Endothelial cell of umbilical vein (primary cell): ENCODE data around the gene MGST2. TPM values are rescaled to one million over a fixed set of nuclear protein-coding genes. Genes with fewer than 3 reads are reported as not detected.
"Not testable (repeated sequence)": the region's sequence is repeated elsewhere in the genome, so short reads cannot be mapped to it uniquely, and the experiment has no call there.

Source experiments
- BruUV-seq: library from RNA; stranded (reverse); fragments of 400-500 nt; replicated peaks from 2 replicates; lab custom pipeline; 2021; lab: Mats Ljungman, UMichigan
- CTCF ChIA-PET: fragments of 300-600, 350-600 bp; sonication (Branson Sonifier 250); formaldehyde crosslinking; loops from one replicate; lab custom pipeline; 2021; ENCODE audit warnings: antibody characterized with exemption, inconsistent platforms; lab: Charles Lee
- POLR2A ChIA-PET: fragments of 300-600, 350-600 bp; sonication (Branson Sonifier 250); formaldehyde crosslinking; loops from one replicate; lab custom pipeline; 2021; ENCODE audit warnings: antibody characterized with exemption, inconsistent platforms; lab: Charles Lee
- DNase-seq: peaks from one replicate; pipeline ENCODE4 v3.0.0-alpha.2; 2011; ENCODE audit warnings: low read depth, low spot score
- FAIRE-seq: peaks from 2 replicates; lab custom pipeline; 2011; peaks lifted over from hg19 to GRCh38; lab: Jason Lieb, UNC
- H2AFZ ChIP-seq: 2 replicates; pipeline ENCODE4 v1.6.0; 2012; ENCODE audit warnings: low read depth, low read length, control low read depth, inconsistent platforms
- H3K27ac ChIP-seq: 2 replicates; pipeline ENCODE4 v1.5.1; 2011; ENCODE audit warnings: low read depth, mild to moderate bottlenecking, control low read depth, low read length, moderate library complexity; ENCODE audit not compliant: insufficient read depth
- H3K27me3 ChIP-seq, 2 experiments: 2 replicates each; pipeline versions ENCODE4 v1.6.0 to v1.6.1; 2011; ENCODE audit warnings: low read length in 2 of 2, mixed read lengths in 1 of 2; ENCODE audit not compliant: control insufficient read depth in 2 of 2, insufficient read depth in 2 of 2
- H3K36me3 ChIP-seq, 2 experiments: 2 replicates in 1 of 2; 3 replicates in 1 of 2; pipeline ENCODE4 v1.5.1; 2011; ENCODE audit warnings: low read length in 2 of 2, mild to moderate bottlenecking in 1 of 2, moderate library complexity in 1 of 2; ENCODE audit not compliant: control insufficient read depth in 2 of 2, insufficient read depth in 2 of 2; ENCODE audit errors: extremely low read depth in 1 of 2
- H3K4me1 ChIP-seq: 3 replicates; pipeline ENCODE4 v1.5.1; 2011; ENCODE audit warnings: mild to moderate bottlenecking, low read length; ENCODE audit not compliant: control insufficient read depth, insufficient read depth; ENCODE audit errors: extremely low read depth
- H3K4me2 ChIP-seq: 2 replicates; pipeline ENCODE4 v1.6.1; 2011; ENCODE audit warnings: low read length, control low read depth, mixed read lengths; ENCODE audit not compliant: insufficient read depth
- H3K4me3 ChIP-seq, 3 experiments: fragments of 200-600 bp in 1 of 3; sonication (generic), shearing (Covaris generic) in 1 of 3; replicated peaks in 1 of 3; 2 replicates each; pipeline ENCODE4 v1.5.1; 2011 to 2016; ENCODE audit warnings: control low read depth in 3 of 3, low read length in 3 of 3, mild to moderate bottlenecking in 2 of 3, inconsistent platforms in 1 of 3, low read depth in 1 of 3, moderate library complexity in 1 of 3; ENCODE audit not compliant: insufficient read depth in 1 of 3
- H3K79me2 ChIP-seq: 2 replicates; pipeline ENCODE4 v1.6.0; 2012; ENCODE audit warnings: low read length, inconsistent platforms; ENCODE audit not compliant: control insufficient read depth, insufficient read depth
- H3K9ac ChIP-seq: replicated peaks from 2 replicates; pipeline ENCODE3; 2011; ENCODE audit warnings: low read length, control low read depth; ENCODE audit not compliant: insufficient read depth; ENCODE audit errors: extremely low read depth
- H3K9me1 ChIP-seq: replicated peaks from 3 replicates; pipeline ENCODE4 v1.6.0; 2011; ENCODE audit warnings: mild to moderate bottlenecking, low read length; ENCODE audit not compliant: control insufficient read depth, insufficient read depth; ENCODE audit errors: extremely low read depth
- H3K9me3 ChIP-seq: replicated peaks from 2 replicates; pipeline ENCODE4 v1.5.1; 2012; ENCODE audit warnings: low read length, inconsistent platforms; ENCODE audit not compliant: control insufficient read depth, insufficient read depth
- H4K20me1 ChIP-seq: replicated peaks from 2 replicates; pipeline ENCODE3; 2011; ENCODE audit warnings: mild to moderate bottlenecking, low read length; ENCODE audit not compliant: control insufficient read depth, insufficient read depth; ENCODE audit errors: extremely low read depth
- EZH2 ChIP-seq: IDR thresholded peaks from 2 replicates; pipeline ENCODE4 v1.6.1; 2012; ENCODE audit warnings: borderline replicate concordance, low read depth, mild to moderate bottlenecking, moderate library complexity, low read length, inconsistent platforms; ENCODE audit not compliant: severe bottlenecking
- FOS ChIP-seq: IDR thresholded peaks from 2 replicates; pipeline ENCODE4 v1.6.1; 2011; ENCODE audit warnings: mild to moderate bottlenecking, low read length, moderate library complexity, borderline replicate concordance; ENCODE audit not compliant: insufficient read depth
- GATA2 ChIP-seq: IDR thresholded peaks from 2 replicates; pipeline ENCODE4 v1.7.0; 2011; ENCODE audit warnings: low read depth, mild to moderate bottlenecking, moderate library complexity, mixed read lengths, low read length; ENCODE audit not compliant: insufficient read length, insufficient read depth
- JUN ChIP-seq: IDR thresholded peaks from 2 replicates; pipeline ENCODE4 v1.6.1; 2011; ENCODE audit warnings: borderline replicate concordance, low read depth; ENCODE audit not compliant: insufficient read length, insufficient read depth
- MYC ChIP-seq: IDR thresholded peaks from one replicate; pipeline ENCODE4 v1.6.1; 2011; ENCODE audit warnings: mild to moderate bottlenecking, low read depth, low read length
- POLR2A ChIP-seq: IDR thresholded peaks from 2 replicates; pipeline ENCODE4 v1.6.1; 2012; ENCODE audit warnings: low read depth, mild to moderate bottlenecking, control low read depth, low read length
- POLR2AphosphoS5 ChIP-seq: IDR thresholded peaks from 2 replicates; pipeline ENCODE4 v1.6.1; 2012; ENCODE audit warnings: low read depth, mild to moderate bottlenecking, control low read depth, low read length, moderate library complexity; ENCODE audit not compliant: insufficient read depth
- dilution Hi-C: fragments of 300-500 bp; cut with MboI; formaldehyde crosslinking; loops from one replicate; pipeline ENCODE4 v1.15.0; 2019; ENCODE audit warnings: low sequenced_read_pairs; ENCODE audit not compliant: extremely low pct_ligation_motif_present
- intact Hi-C: fragments of 100-400 bp; cut with micrococcal nuclease; formaldehyde crosslinking; loops from one replicate; pipeline ENCODE4 v1.10.0; 2022
- polyA plus RNA-seq, 4 experiments: library from polyadenylated mRNA; depleted of rRNA in 3 of 4; stranded (reverse) in 3 of 4; unstranded in 1 of 4; fragments of >200 nt; gene quantifications; 2 replicates each; pipeline versions ENCODE4 v1.2.1 to v1.2.3, GENCODE V29; 2011 to 2012; ENCODE audit warnings: missing spikeins in 1 of 4
- total RNA-seq: library from RNA; stranded (reverse); gene quantifications from 2 replicates; pipeline ENCODE4 v1.2.3, GENCODE V29; 2021
- TF ChIP-seq, protein P1 (sequence below): IDR thresholded peaks from 2 replicates; pipeline ENCODE4 v1.6.1; 2011; ENCODE audit not compliant: insufficient read depth, insufficient read length
- TF ChIP-seq, protein P2 (sequence below), 2 donors: IDR thresholded peaks; 1 replicate in 1 of 2; 2 replicates in 1 of 2; pipeline ENCODE4 v1.5.1; 2011; ENCODE audit warnings: low read length in 2 of 2, mild to moderate bottlenecking in 2 of 2, moderate library complexity in 2 of 2, control low read depth in 1 of 2, inconsistent platforms in 1 of 2, low read depth in 1 of 2; ENCODE audit not compliant: insufficient read depth in 1 of 2; ENCODE audit errors: extremely low read depth in 1 of 2

MGST2 gene
- total and polyA plus RNA-seq, 2 donors (not counting 3 experiments of a cell fraction or from before 2014, with no cell fraction given): 64.3 to 78.9 TPM

DNA sequence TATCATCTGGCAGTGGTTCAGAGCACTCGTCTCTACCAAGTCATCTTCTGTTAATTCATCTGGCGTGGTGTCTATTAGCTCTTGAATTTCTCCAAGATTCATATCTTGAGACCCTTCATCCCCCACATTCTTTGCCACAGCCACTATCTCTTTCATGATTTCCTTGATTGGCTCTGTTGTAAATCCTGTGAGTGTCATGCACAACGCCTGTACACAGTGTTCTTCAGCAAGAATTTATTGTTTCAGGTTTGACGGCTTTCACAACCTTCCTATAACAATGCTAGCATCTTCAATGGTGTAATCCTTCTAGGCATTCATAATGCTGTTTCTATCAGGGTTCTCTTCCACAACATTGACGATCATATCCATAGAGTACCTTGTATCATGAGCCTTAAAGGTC lies 30.9 kb downstream of the MGST2 start:
- H3K4me3 ChIP-seq: no peak overlapping the region
- ChIA-PET CTCF (interaction anchor here (1.2 kb wide), 1 partner anchor 9 kb away, joined by 4 read pairs; no protein-coding TSS in a partner anchor), POLR2A (no interaction called here)
- H3K27me3 ChIP-seq: no peaks in the 10 kb centered on the region
- no peaks in the 10 kb centered on the region for H3K36me3 ChIP-seq
- no peak overlapping the region for H3K4me2 ChIP-seq
- no peaks in the 10 kb centered on the region for H4K20me1 ChIP-seq
- H3K9me1 ChIP-seq: no peaks in the 10 kb centered on the region
- no peaks in the 10 kb centered on the region for H3K4me1 ChIP-seq
- TF ChIP-seq, protein P1, sequence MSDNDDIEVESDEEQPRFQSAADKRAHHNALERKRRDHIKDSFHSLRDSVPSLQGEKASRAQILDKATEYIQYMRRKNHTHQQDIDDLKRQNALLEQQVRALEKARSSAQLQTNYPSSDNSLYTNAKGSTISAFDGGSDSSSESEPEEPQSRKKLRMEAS: no peak
- TF ChIP-seq POLR2AphosphoS5 (no peak), JUN (no peak), EZH2 (no peak), MYC (no peak), FOS (no peak), GATA2 (no peak), POLR2A (no peak)
- TF ChIP-seq, protein P2, sequence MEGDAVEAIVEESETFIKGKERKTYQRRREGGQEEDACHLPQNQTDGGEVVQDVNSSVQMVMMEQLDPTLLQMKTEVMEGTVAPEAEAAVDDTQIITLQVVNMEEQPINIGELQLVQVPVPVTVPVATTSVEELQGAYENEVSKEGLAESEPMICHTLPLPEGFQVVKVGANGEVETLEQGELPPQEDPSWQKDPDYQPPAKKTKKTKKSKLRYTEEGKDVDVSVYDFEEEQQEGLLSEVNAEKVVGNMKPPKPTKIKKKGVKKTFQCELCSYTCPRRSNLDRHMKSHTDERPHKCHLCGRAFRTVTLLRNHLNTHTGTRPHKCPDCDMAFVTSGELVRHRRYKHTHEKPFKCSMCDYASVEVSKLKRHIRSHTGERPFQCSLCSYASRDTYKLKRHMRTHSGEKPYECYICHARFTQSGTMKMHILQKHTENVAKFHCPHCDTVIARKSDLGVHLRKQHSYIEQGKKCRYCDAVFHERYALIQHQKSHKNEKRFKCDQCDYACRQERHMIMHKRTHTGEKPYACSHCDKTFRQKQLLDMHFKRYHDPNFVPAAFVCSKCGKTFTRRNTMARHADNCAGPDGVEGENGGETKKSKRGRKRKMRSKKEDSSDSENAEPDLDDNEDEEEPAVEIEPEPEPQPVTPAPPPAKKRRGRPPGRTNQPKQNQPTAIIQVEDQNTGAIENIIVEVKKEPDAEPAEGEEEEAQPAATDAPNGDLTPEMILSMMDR (IDR thresholded peaks at IDR 0.05; ENCODE audit: extremely low read depth in 1 of 2, insufficient read depth in 1 of 2, low read depth in 1 of 2, low read length in 2 of 2): no peak
- no peak overlapping the region for H2AFZ ChIP-seq
- intact Hi-C loops (no loop called here), dilution Hi-C loops (no loop called here)
- no peaks in the 10 kb centered on the region for H3K9me3 ChIP-seq
- no peak for FAIRE-seq
- H3K79me2 ChIP-seq: no peaks in the 10 kb centered on the region
- H3K9ac ChIP-seq: no peak overlapping the region
- no peak for DNase-seq
- H3K27ac ChIP-seq: no peak overlapping the region
- BruUV-seq: no TSS peak

DNA sequence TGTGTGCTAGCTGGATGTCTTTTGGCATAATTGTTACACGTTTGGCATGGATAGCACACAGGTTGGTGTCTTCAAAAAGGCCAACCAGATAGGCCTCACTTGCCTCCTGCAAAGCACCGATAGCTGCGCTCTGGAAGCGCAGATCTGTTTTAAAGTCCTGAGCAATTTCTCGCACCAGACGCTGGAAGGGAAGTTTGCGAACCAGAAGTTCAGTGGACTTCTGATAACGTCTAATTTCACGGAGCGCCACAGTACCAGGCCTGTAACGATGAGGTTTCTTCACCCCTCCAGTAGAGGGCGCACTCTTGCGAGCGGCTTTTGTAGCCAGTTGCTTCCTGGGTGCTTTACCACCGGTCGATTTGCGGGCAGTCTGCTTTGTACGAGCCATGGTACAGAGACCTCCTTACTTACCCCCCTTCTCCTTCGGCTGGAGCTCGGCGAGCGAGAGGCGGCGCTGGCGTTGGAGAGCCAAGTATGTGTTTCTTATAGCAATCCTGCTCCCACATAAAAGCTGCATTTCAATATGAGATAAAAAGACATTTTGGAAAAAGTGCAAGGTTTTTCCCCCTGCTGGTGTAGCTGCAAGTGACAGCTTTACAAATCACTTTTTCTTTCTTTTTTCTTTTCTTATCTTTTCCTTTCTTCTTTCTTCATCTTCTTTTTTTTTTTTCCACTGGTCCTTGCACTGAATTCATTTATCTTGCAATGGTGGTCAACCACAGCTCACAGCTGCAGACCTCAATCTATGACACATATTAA lies 32.7 kb downstream of the MGST2 start:
- H3K4me3 ChIP-seq, H3K4me1 ChIP-seq, H3K79me2 ChIP-seq, FAIRE-seq, H2AFZ ChIP-seq, H3K36me3 ChIP-seq, intact Hi-C loops, BruUV-seq, H3K27me3 ChIP-seq, H3K27ac ChIP-seq, H3K9ac ChIP-seq, H3K4me2 ChIP-seq, DNase-seq, dilution Hi-C loops, H4K20me1 ChIP-seq, H3K9me3 ChIP-seq, H3K9me1 ChIP-seq: not testable (repeated sequence)
- POLR2A ChIA-PET: interaction anchor here (0.7 kb wide), 1 partner anchor 557 kb away, joined by 3 read pairs; no protein-coding TSS in a partner anchor
- CTCF ChIA-PET: interaction anchor here (0.7 to 2.4 kb wide), 10 partner anchors 8 to 826 kb away, joined by 3 to 19 read pairs (median 3); partner anchors contain the start of gene ELMOD2
